Smooth muscle cell of the umbilical artery (primary cell): ENCODE results near the gene HMMR. TPM values are rescaled to one million over a fixed set of nuclear protein-coding genes. Genes with fewer than 3 reads are reported as not detected.

Source experiments
- total RNA-seq: library from RNA; depleted of rRNA; stranded (reverse); fragments of >200 nt; gene quantifications from 2 replicates; pipeline ENCODE4 v1.2.3, GENCODE V29; 2014

The HMMR gene
- 2.7 and 29.6 TPM in 2 replicates for total RNA-seq

GRCh38 chr5:163460562-163461171 lies at the start of gene HMMR:
Gene HMMR, plus strand, starts transcription at chr5:163460632. Its CDS starts 61 bp downstream, at chr5:163460693.

GRCh38 chr5:163437309-163438182 lies 22.9 kb upstream of the HMMR start, which contains the start of gene CCNG1:
Gene CCNG1, plus strand, starts transcription at chr5:163437595. Its CDS starts 1,662 bp downstream, at chr5:163439257.

GRCh38 chr5:163459819-163460561 lies 442 bp upstream of the HMMR start, which contains the start of gene NUDCD2:
Gene NUDCD2, minus strand, starts transcription at chr5:163460102. Its CDS starts 52 bp downstream, at chr5:163460050.

GRCh38 chr5:163505368-163506094 lies 45.1 kb downstream of the HMMR start, which contains the start of gene MAT2B:
Gene MAT2B, plus strand, starts transcription at chr5:163505619. Its CDS starts 68 bp downstream, at chr5:163505687.

Other genes with a start within 250 kb of the HMMR start
- gene CCNG1, start 23.0 kb upstream of the HMMR start, total RNA-seq = 481 and 509 TPM in 2 replicates
- gene NUDCD2, start 530 bp upstream of the HMMR start, total RNA-seq = 4.7 and 6.5 TPM in 2 replicates
- gene MAT2B, start 45.0 kb downstream of the HMMR start, total RNA-seq = 57.3 TPM in 2 replicates